GM10847 (cell line): ENCODE results near the gene ABCC10.

Source experiments
- POLR2A ChIP-seq: IDR thresholded peaks from 2 replicates; pipeline ENCODE4 v1.6.1; 2011; ENCODE audit not compliant: insufficient read length; ENCODE audit errors: extremely low read depth

Gene ABCC10

GRCh38 chr6:43407296-43407695, 20.0 kb upstream of the ABCC10 start:
- TF ChIP-seq POLR2A: no peak

- no peak for TF ChIP-seq POLR2A
Observed at GRCh38 chr6:43408259-43408658, 19.1 kb upstream of the ABCC10 start.

- no peak for TF ChIP-seq POLR2A
Observed at GRCh38 chr6:43412541-43412940, 14.8 kb upstream of the ABCC10 start.

- no peak for TF ChIP-seq POLR2A
Observed at GRCh38 chr6:43413002-43413401, 14.3 kb upstream of the ABCC10 start.

DNA sequence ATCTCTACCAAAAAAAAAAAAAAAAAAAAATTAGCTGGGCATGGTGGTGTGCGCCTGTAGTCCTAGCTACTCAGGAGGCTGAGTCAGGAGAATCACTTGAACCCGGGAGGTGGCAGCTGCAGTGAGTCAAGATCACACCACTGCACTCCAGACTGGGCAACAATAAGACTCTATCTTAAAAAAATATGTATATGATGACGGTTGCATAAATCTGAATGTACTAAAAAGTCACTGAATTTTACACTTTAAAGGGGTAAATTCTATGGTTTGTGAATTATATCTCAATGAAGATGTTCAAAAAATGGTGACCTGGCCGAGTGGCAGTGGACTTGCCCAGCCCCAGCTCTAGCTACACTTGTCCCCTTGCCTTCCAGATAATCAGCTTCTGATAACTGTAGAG, 10.4 kb upstream of the ABCC10 start:
- no peak for TF ChIP-seq POLR2A

DNA sequence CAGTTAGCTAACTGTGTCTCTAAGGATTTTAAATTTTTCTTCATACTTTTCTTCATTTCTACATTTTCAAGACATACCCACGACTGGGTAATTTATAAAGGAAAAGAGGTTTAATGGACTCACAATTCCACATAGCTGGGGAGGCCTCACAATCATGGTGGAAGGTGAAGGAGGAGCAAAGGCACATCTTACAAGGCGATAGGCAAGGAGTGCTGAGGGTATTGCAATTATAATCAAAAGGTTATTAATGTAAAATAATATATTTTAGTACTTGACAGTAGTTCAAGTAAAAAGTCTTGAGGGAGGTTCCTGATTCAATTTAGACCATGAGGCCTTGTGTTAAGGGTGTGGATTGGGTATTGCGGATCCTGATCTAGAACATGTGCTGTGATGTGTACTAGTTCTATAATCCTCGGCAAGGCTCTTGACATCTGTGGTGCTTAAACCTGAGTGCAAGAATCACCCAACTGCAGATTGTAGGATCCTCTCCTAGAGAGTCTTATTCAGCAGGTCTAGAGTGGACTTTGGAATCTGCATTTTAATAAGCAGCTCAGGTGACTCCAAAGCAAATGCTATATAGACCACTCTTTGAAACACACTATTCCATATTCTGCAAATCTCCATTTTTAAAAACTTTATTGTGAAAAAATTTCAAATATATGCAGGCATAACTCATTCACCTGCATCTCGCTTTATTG, 7.2 kb upstream of the ABCC10 start:
- TF ChIP-seq POLR2A: no peak

DNA sequence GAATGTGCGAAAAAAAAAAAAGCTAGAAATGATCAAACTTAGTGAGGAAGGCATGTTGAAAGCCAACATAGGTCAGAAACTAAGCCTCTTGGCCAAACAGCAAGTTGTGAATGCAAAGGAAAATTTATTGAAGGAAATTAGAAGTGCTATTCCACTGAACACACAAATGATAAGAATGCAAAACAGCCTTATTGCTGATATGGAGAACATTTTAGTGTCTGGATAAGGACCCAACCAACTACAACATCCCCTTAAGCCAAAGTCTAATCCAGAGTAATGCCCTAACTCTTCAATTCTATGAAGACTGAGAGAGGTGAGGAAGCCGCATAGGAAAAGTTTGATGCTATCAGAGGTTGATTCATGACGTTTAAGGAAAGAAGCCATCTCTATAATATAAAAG, 5.5 kb upstream of the ABCC10 start:
- no peak for TF ChIP-seq POLR2A

GRCh38 chr6:43426928-43427405, 374 bp upstream of the ABCC10 start:
- no peak for TF ChIP-seq POLR2A

DNA sequence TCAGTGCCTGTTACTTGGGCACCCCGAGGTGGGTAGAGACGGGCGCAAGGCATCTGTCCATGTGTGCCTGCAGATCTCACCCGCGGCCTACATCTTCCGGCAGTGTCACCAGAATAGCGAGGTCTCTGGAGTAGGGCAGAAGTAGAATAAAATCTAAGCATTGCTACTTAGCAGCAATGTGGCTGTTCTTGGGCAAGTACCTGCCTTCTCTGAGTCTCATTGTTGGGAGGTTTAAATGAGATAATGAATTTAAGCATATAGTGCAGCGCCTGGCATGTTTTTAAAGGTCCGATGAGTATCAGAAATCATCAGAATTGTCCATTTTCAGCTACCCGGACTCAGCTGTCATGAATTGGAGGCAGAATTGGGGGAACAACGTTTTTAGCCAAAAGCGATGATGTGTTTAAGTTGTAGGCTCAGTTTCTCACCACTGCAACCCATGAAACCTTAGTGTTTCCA, 800 bp downstream of the ABCC10 start:
- TF ChIP-seq POLR2A: no peak

DNA sequence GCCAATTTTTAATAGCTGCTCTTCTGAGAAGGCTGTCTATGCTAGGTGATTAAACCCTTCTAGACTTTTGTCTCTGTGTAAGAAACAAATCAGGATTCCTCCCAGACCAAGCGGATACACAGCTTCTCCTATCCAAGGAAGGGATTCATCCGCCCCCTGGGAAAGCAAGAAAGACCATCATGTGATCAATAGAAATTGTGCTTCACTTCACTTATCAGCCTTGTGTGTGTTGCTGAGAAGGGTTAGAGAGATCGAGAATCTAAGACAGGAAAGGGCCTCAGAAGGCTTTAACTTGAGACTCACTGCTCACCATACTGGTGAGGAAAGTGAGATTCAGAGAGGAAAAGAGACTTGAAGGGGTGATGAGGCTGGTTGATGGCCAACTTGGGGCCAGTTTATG, 1.5 kb downstream of the ABCC10 start:
- no peak for TF ChIP-seq POLR2A

GRCh38 chr6:43432009-43432945, 4.9 kb downstream of the ABCC10 start:
- TF ChIP-seq POLR2A: no peak

GRCh38 chr6:43433148-43433547, 5.8 kb downstream of the ABCC10 start:
- TF ChIP-seq POLR2A: no peak

GRCh38 chr6:43434001-43434840, 6.9 kb downstream of the ABCC10 start:
- no peak for TF ChIP-seq POLR2A

GRCh38 chr6:43434943-43435342, 7.6 kb downstream of the ABCC10 start:
- no peak for TF ChIP-seq POLR2A

- TF ChIP-seq POLR2A: no peak
Observed at GRCh38 chr6:43435682-43436437, 8.5 kb downstream of the ABCC10 start.
